SK-N-SH (cell line): ENCODE measurements around the gene SZT2. TPM values are rescaled to one million over a fixed set of nuclear protein-coding genes. Genes with fewer than 3 reads are reported as not detected.

Source experiments
- CTCF ChIA-PET: fragments of 300-600, 350-600 bp; formaldehyde crosslinking; extraction: SDS; loops from one replicate; lab custom pipeline; 2021; lab: Yijun Ruan, JAX
- POLR2A ChIA-PET: fragments of 350-600 bp; sonication (Branson Sonifier 250); formaldehyde crosslinking; extraction: SDS; loops from one replicate; lab custom pipeline; 2020; ENCODE audit warnings: antibody characterized with exemption, inconsistent platforms; lab: Yijun Ruan, JAX
- DNase-seq: peaks from one replicate; pipeline ENCODE4 v3.0.0; 2012
- H2AFZ ChIP-seq: fragments of 200-600 bp; sonication (generic); 2 replicates; pipeline ENCODE4 v1.8.1; 2016; ENCODE audit warnings: antibody characterized with exemption, mild to moderate bottlenecking, low read depth
- H3F3A ChIP-seq: fragments of 200-600 bp; sonication (generic); replicated peaks from 2 replicates; pipeline ENCODE3; 2016; ENCODE audit warnings: antibody characterized with exemption, mild to moderate bottlenecking; ENCODE audit not compliant: insufficient read depth
- H3K27ac ChIP-seq, 2 experiments: fragments of 200-500 bp in 1 of 2; fragments of 200-600 bp in 1 of 2; sonication (Bioruptor generic) in 1 of 2; sonication (generic), shearing (Covaris generic) in 1 of 2; 2 replicates each; pipeline versions ENCODE4 v1.5.1 to v1.6.1; 2014 to 2016; ENCODE audit warnings: low read depth in 2 of 2, inconsistent platforms in 1 of 2, low read length in 1 of 2, mild to moderate bottlenecking in 1 of 2, mixed read lengths in 1 of 2
- H3K27me3 ChIP-seq: fragments of 200-600 bp; sonication (generic), shearing (Covaris generic); 2 replicates; pipeline ENCODE4 v1.6.1; 2016; ENCODE audit warnings: mixed run types; ENCODE audit not compliant: insufficient read depth
- H3K36me3 ChIP-seq, 2 experiments: fragments of 200-500 bp in 1 of 2; fragments of 200-600 bp in 1 of 2; sonication (Bioruptor generic) in 1 of 2; sonication (generic) in 1 of 2; replicated peaks in 1 of 2; 2 replicates each; pipeline versions ENCODE3 to v1.5.1; 2014 to 2016; ENCODE audit warnings: low read length in 1 of 2, mild to moderate bottlenecking in 1 of 2; ENCODE audit not compliant: insufficient read depth in 2 of 2, control insufficient read depth in 1 of 2
- H3K4me1 ChIP-seq, 2 experiments: fragments of 200-500 bp in 1 of 2; fragments of 200-600 bp in 1 of 2; sonication (Bioruptor generic) in 1 of 2; sonication (generic), shearing (Covaris generic) in 1 of 2; 2 replicates each; pipeline versions ENCODE4 v1.5.1 to v1.6.1; 2014 to 2016; ENCODE audit warnings: low read depth in 1 of 2, low read length in 1 of 2, mixed run types in 1 of 2; ENCODE audit not compliant: insufficient read depth in 2 of 2, control insufficient read depth in 1 of 2
- H3K4me2 ChIP-seq: fragments of 200-600 bp; sonication (generic), shearing (Covaris generic); 2 replicates; pipeline ENCODE4 v1.6.1; 2017; ENCODE audit warnings: mixed run types
- H3K4me3 ChIP-seq, 2 experiments: fragments of 200-500 bp in 1 of 2; fragments of 200-600 bp in 1 of 2; sonication (Bioruptor generic) in 1 of 2; sonication (generic), shearing (Covaris generic) in 1 of 2; 2 replicates each; pipeline versions ENCODE4 v1.5.1 to v1.8.1; 2014 to 2016; ENCODE audit warnings: low read depth in 2 of 2, inconsistent platforms in 1 of 2, low read length in 1 of 2, mild to moderate bottlenecking in 1 of 2, mixed read lengths in 1 of 2, moderate library complexity in 1 of 2
- H3K79me2 ChIP-seq: fragments of 200-600 bp; sonication (generic); 2 replicates; pipeline ENCODE4 v1.8.1; 2017; ENCODE audit warnings: mild to moderate bottlenecking; ENCODE audit not compliant: insufficient read depth
- H3K9ac ChIP-seq: fragments of 200-600 bp; sonication (generic); 2 replicates; pipeline ENCODE4 v1.6.1; 2017; ENCODE audit warnings: mixed run types
- H3K9me2 ChIP-seq: fragments of 200-600 bp; sonication (generic); 2 replicates; pipeline ENCODE4 v1.6.1; 2017; ENCODE audit warnings: mixed run types
- H3K9me3 ChIP-seq: fragments of 200-600 bp; sonication (generic); 2 replicates; pipeline ENCODE4 v1.6.1; 2017; ENCODE audit warnings: mixed run types, mild to moderate bottlenecking, moderate library complexity
- H4K20me1 ChIP-seq: fragments of 200-600 bp; sonication (generic); 2 replicates; pipeline ENCODE4 v1.6.1; 2017; ENCODE audit warnings: mild to moderate bottlenecking, mixed run types; ENCODE audit not compliant: insufficient read depth
- CHD2 ChIP-seq: fragments of 150-350 bp; IDR thresholded peaks from 2 replicates; pipeline ENCODE4 v1.6.1; 2018; ENCODE audit warnings: low read length; ENCODE audit not compliant: partially characterized antibody
- EP300 ChIP-seq, 2 experiments: IDR thresholded peaks; 2 replicates each; pipeline versions ENCODE4 v1.4.0 to v1.6.1; 2012; ENCODE audit warnings: borderline replicate concordance in 1 of 2, low read depth in 1 of 2, low read length in 1 of 2
- FOSL2 ChIP-seq: IDR thresholded peaks from 2 replicates; pipeline ENCODE4 v1.4.0; 2012; ENCODE audit warnings: low read depth, mild to moderate bottlenecking, moderate library complexity, borderline replicate concordance
- FOXJ3 ChIP-seq: sonication (generic); formaldehyde crosslinking; IDR thresholded peaks from 2 replicates; pipeline ENCODE4 v1.5.1; 2020; ENCODE audit warnings: mild to moderate bottlenecking, missing genetic modification reagents
- FOXM1 ChIP-seq: IDR thresholded peaks from 2 replicates; pipeline ENCODE4 v1.4.0; 2012; ENCODE audit warnings: low read depth, mild to moderate bottlenecking
- GATA2 ChIP-seq: sonication (generic); formaldehyde crosslinking; IDR thresholded peaks from 2 replicates; pipeline ENCODE4 v1.5.0; 2020; ENCODE audit warnings: mild to moderate bottlenecking, missing genetic modification reagents
- JUND ChIP-seq: IDR thresholded peaks from 2 replicates; pipeline ENCODE4 v1.4.0; 2012
- MEF2A ChIP-seq: IDR thresholded peaks from 2 replicates; pipeline ENCODE4 v1.4.0; 2012; ENCODE audit warnings: low read depth, borderline replicate concordance
- NFIC ChIP-seq: IDR thresholded peaks from 2 replicates; pipeline ENCODE4 v1.4.0; 2012; ENCODE audit warnings: borderline replicate concordance
- POLR2AphosphoS5 ChIP-seq: IDR thresholded peaks from 2 replicates; pipeline ENCODE4 v1.6.1; 2012; ENCODE audit warnings: low read depth, low read length
- RAD21 ChIP-seq: IDR thresholded peaks from 2 replicates; pipeline ENCODE4 v1.6.1; 2012; ENCODE audit warnings: mild to moderate bottlenecking, low read length
- RCOR1 ChIP-seq: fragments of 150-350 bp; IDR thresholded peaks from 2 replicates; pipeline ENCODE4 v1.6.1; 2017; ENCODE audit warnings: antibody characterized with exemption, low read length
- RFX5 ChIP-seq: IDR thresholded peaks from 2 replicates; pipeline ENCODE4 v1.6.1; 2012; ENCODE audit warnings: mild to moderate bottlenecking, improper control_type of control experiment, low read length
- RXRA ChIP-seq: IDR thresholded peaks from 2 replicates; pipeline ENCODE4 v1.4.0; 2012; ENCODE audit warnings: low read depth, mild to moderate bottlenecking, borderline replicate concordance
- SIN3A ChIP-seq: IDR thresholded peaks from 2 replicates; pipeline ENCODE4 v1.6.1; 2012; ENCODE audit warnings: low read depth, mild to moderate bottlenecking, low read length, moderate library complexity, borderline replicate concordance
- SMC3 ChIP-seq: IDR thresholded peaks from 2 replicates; pipeline ENCODE4 v1.6.1; 2012; ENCODE audit warnings: low read depth, low read length, improper control_type of control experiment
- YY1 ChIP-seq: IDR thresholded peaks from 2 replicates; pipeline ENCODE4 v1.4.0; 2012; ENCODE audit warnings: low read depth, mild to moderate bottlenecking
- WGBS: methylation state at CpG from one replicate; pipeline ENCODE4 v1.1.6; 2017; ENCODE audit warnings: low lambda C conversion rate; 5-methylcytosine and 5-hydroxymethylcytosine counted together
- polyA plus RNA-seq, 3 experiments: library from polyadenylated mRNA; depleted of rRNA; stranded (reverse); fragments of >200 nt; gene quantifications; 2 replicates each; pipeline ENCODE4 v1.2.3, GENCODE V29; 2012
- TF ChIP-seq, protein P1 (sequence below): IDR thresholded peaks from 2 replicates; pipeline ENCODE4; 2012
- TF ChIP-seq, protein P2 (sequence below): IDR thresholded peaks from 2 replicates; pipeline ENCODE4 v1.4.0; 2012; ENCODE audit warnings: low read depth
- TF ChIP-seq, protein P3 (sequence below): IDR thresholded peaks from 2 replicates; pipeline ENCODE4 v1.4.0; 2012; ENCODE audit warnings: low read depth, borderline replicate concordance
- TF ChIP-seq, protein P4 (sequence below): fragments of 200-600 bp; sonication (generic); IDR thresholded peaks from 2 replicates; pipeline ENCODE4 v1.6.1; 2017; ENCODE audit warnings: antibody characterized with exemption, mild to moderate bottlenecking, moderate library complexity

Gene SZT2
- polyA plus RNA-seq, 1 of the 3 experiments (the other 2 are of a cell fraction) = 12.9 TPM

DNA sequence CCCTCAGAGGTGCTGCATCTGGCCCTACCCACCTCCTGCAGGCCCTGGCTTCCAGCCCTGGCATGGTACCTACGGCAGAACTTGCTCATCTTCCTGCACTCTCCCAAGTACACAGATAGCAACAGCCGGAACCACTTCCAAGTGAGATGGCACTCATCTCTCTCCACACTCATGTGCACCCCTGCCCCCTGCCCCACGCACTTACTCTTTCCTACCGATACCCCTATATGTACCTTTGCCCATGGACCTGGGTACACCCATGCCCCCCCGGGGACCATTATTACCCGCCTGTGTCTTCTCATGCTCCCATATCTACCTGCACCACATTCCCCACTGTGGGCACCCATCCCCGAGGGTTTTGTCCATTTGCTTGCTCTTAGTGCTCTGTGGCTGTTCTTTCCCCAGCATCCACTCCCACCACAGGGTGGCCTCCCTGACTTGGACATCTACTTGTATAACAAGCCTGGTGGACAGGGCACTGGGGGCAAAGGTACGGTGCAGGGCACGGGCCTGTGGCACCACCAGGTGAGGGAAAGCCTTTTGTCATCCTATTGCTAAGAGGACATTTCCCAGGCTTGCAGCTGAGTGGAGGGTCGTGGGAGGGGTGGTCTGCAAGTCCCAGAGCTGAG is 49.4 kb downstream of the SZT2 start:
- H3K9me3 ChIP-seq = no peaks in the 10 kb centered on the region
- 94% methylated on average over 10 of the region's 10 CpGs for WGBS
- H3K27me3 ChIP-seq = no peaks in the 10 kb centered on the region
- no peaks in the 10 kb centered on the region for H3F3A ChIP-seq
- no peak overlapping the region for H3K4me3 ChIP-seq
- TF ChIP-seq, protein P1, sequence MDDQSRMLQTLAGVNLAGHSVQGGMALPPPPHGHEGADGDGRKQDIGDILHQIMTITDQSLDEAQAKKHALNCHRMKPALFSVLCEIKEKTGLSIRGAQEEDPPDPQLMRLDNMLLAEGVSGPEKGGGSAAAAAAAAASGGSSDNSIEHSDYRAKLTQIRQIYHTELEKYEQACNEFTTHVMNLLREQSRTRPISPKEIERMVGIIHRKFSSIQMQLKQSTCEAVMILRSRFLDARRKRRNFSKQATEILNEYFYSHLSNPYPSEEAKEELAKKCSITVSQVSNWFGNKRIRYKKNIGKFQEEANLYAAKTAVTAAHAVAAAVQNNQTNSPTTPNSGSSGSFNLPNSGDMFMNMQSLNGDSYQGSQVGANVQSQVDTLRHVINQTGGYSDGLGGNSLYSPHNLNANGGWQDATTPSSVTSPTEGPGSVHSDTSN = no peak
- no peak for TF ChIP-seq GATA2 (CRISPR knock-in tag)
- no peak for TF ChIP-seq EP300 (IDR thresholded peaks at IDR 0.05; ENCODE audit: borderline replicate concordance in 1 of 2, low read depth in 1 of 2, low read length in 1 of 2)
- TF ChIP-seq FOXJ3 (CRISPR knock-in tag) = no peak
- TF ChIP-seq CHD2 = no peak
- TF ChIP-seq, all 33 proteins: peak for 0
- Histone ChIP-seq H2AFZ (no peak overlapping the region), H4K20me1 (no peaks in the 10 kb centered on the region), H3K27ac (no peak overlapping the region), H3K4me2 (no peak overlapping the region), H3K9ac (no peak overlapping the region), H3K4me1 (no peaks in the 10 kb centered on the region; a peak in 1 of 4 replicates), H3K9me2 (no peaks in the 10 kb centered on the region), H3K79me2 (no peaks in the 10 kb centered on the region), H3K36me3 (peaks cover 3 to 71% of the 10 kb centered on the region in 2 experiments)
- no peak for DNase-seq
- ChIA-PET CTCF (interaction anchor here (1.1 to 5.4 kb wide), 2 partner anchors 25 to 212 kb away, joined by 3 to 20 read pairs; no protein-coding TSS in a partner anchor), POLR2A (interaction anchor here (1.3 kb wide), 1 partner anchor 15 kb away, joined by 3 read pairs; the partner anchor contains the start of gene HYI)

DNA sequence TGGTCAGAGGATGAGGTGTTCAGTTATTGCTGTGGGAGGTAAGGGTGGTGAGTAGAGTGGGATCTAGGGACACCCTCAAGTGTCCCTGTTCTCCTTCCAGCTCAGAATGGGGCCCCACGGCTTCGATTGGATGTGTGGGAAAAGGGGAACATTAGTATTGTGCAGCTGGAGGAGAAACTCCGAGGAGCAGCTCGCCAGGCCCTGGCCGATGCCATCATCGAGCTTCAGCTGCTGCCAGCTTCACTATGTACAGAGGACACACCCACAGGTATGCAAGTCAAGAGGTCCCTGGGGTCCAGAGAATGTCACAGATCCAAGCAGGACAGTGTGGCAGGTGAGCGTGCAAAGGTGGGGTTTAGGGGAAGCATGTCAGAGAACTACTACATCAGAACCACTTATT is 50.1 kb downstream of the SZT2 start:
- no peak overlapping the region for H3K27ac ChIP-seq
- no peaks in the 10 kb centered on the region for H3K79me2 ChIP-seq
- no peak overlapping the region for H3K9ac ChIP-seq
- H2AFZ ChIP-seq = no peak overlapping the region
- DNase-seq = no peak
- peaks cover 3 to 70% of the 10 kb centered on the region in 2 experiments for H3K36me3 ChIP-seq
- H3K27me3 ChIP-seq = no peaks in the 10 kb centered on the region
- H3K4me3 ChIP-seq = no peak overlapping the region
- no peaks in the 10 kb centered on the region; a peak in 1 of 4 replicates for H3K4me1 ChIP-seq
- H3K9me3 ChIP-seq = no peaks in the 10 kb centered on the region
- ChIA-PET POLR2A (interaction anchor here (0.6 kb wide), 1 partner anchor 9 kb away, joined by 3 read pairs; no protein-coding TSS in a partner anchor), CTCF (interaction anchor here (5.4 kb wide), 1 partner anchor 213 kb away, joined by 20 read pairs; no protein-coding TSS in a partner anchor)
- WGBS = 98% methylated on average over 7 of the region's 7 CpGs
- TF ChIP-seq, protein P1 = no peak
- TF ChIP-seq FOSL2 (no peak), RCOR1 (no peak), CHD2 (no peak), RFX5 (no peak), YY1 (no peak), MEF2A (no peak), SMC3 (no peak), RAD21 (no peak), RXRA (no peak), FOXJ3 (CRISPR knock-in tag) (no peak), POLR2AphosphoS5 (no peak), NFIC (no peak), JUND (no peak), SIN3A (no peak), FOXM1 (no peak)
- TF ChIP-seq, protein P2, sequence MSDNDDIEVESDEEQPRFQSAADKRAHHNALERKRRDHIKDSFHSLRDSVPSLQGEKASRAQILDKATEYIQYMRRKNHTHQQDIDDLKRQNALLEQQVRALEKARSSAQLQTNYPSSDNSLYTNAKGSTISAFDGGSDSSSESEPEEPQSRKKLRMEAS = no peak
- TF ChIP-seq, protein P3, sequence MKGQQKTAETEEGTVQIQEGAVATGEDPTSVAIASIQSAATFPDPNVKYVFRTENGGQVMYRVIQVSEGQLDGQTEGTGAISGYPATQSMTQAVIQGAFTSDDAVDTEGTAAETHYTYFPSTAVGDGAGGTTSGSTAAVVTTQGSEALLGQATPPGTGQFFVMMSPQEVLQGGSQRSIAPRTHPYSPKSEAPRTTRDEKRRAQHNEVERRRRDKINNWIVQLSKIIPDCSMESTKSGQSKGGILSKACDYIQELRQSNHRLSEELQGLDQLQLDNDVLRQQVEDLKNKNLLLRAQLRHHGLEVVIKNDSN = no peak
- TF ChIP-seq, protein P4, sequence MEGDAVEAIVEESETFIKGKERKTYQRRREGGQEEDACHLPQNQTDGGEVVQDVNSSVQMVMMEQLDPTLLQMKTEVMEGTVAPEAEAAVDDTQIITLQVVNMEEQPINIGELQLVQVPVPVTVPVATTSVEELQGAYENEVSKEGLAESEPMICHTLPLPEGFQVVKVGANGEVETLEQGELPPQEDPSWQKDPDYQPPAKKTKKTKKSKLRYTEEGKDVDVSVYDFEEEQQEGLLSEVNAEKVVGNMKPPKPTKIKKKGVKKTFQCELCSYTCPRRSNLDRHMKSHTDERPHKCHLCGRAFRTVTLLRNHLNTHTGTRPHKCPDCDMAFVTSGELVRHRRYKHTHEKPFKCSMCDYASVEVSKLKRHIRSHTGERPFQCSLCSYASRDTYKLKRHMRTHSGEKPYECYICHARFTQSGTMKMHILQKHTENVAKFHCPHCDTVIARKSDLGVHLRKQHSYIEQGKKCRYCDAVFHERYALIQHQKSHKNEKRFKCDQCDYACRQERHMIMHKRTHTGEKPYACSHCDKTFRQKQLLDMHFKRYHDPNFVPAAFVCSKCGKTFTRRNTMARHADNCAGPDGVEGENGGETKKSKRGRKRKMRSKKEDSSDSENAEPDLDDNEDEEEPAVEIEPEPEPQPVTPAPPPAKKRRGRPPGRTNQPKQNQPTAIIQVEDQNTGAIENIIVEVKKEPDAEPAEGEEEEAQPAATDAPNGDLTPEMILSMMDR = no peak
- H3K4me2 ChIP-seq = no peak overlapping the region
- no peaks in the 10 kb centered on the region for H4K20me1 ChIP-seq
- H3K9me2 ChIP-seq = no peaks in the 10 kb centered on the region
- H3F3A ChIP-seq = no peaks in the 10 kb centered on the region
